Forelimb muscle (tissue), 1 donor: ENCODE results near the gene TNXB. TPM values are rescaled to one million over a fixed set of nuclear protein-coding genes. Genes with fewer than 3 reads are reported as not detected.
"Not testable (repeated sequence)": the region's sequence is repeated elsewhere in the genome, so short reads cannot be mapped to it uniquely, and the experiment has no call there.

Experiments used
- DNase-seq: peaks from one replicate; pipeline ENCODE4 v3.0.0-alpha.2; 2013; ENCODE audit warnings: low read depth
- polyA plus RNA-seq: library from polyadenylated mRNA; unstranded; fragments of 120-200 nt; gene quantifications from one replicate; pipeline ENCODE4 v1.2.1, GENCODE V29; 2013; ENCODE audit not compliant: insufficient read length

TNXB gene
- 108 TPM for polyA plus RNA-seq

GRCh38 chr6:32109114-32109764 lies at the start of gene TNXB:
Gene TNXB, minus strand, starts transcription at chr6:32109338. Its CDS starts 11,140 bp downstream, at chr6:32098198.
- no peak for DNase-seq

- DNase-seq: no peak
These were observed 48.9 kb upstream of the TNXB start for GRCh38 chr6:32158052-32158451.

- no peak for DNase-seq
These were observed 47.8 kb upstream of the TNXB start for GRCh38 chr6:32156891-32157290.

- DNase-seq: no peak
These were observed 45.5 kb upstream of the TNXB start for GRCh38 chr6:32154514-32155161.

- DNase-seq: peak; percentile 89
These were observed 44.7 kb upstream of the TNXB start, which contains the start of gene PPT2 for GRCh38 chr6:32153564-32154513. Gene PPT2, plus strand, starts transcription at chr6:32154141. Its CDS starts 454 bp downstream, at chr6:32154595.

GRCh38 chr6:32152769-32153563 lies 43.8 kb upstream of the TNXB start:
- no peak for DNase-seq

- no peak for DNase-seq
These were observed 43.0 kb upstream of the TNXB start, which contains the start of gene PRRT1 for GRCh38 chr6:32151863-32152768. Gene PRRT1, minus strand, starts transcription at chr6:32151939. Its CDS starts 112 bp downstream, at chr6:32151827.

- DNase-seq: no peak
These were observed 42.2 kb upstream of the TNXB start for GRCh38 chr6:32151181-32151862.

- DNase-seq: no peak
These were observed 41.1 kb upstream of the TNXB start for GRCh38 chr6:32149932-32150870.

GRCh38 chr6:32149092-32149755 lies 40.1 kb upstream of the TNXB start:
- no peak for DNase-seq

- no peak for DNase-seq
These were observed 39.4 kb upstream of the TNXB start for GRCh38 chr6:32148289-32149091.

GRCh38 chr6:32147401-32148132 lies 38.4 kb upstream of the TNXB start:
- DNase-seq: no peak

- DNase-seq: no peak
These were observed 37.5 kb upstream of the TNXB start for GRCh38 chr6:32146687-32147086.

- no peak for DNase-seq
These were observed 37.1 kb upstream of the TNXB start for GRCh38 chr6:32146287-32146686.

- DNase-seq: not testable (repeated sequence)
These were observed 35.1 kb upstream of the TNXB start for GRCh38 chr6:32144238-32144637.

- no peak for DNase-seq
These were observed 31.4 kb upstream of the TNXB start for GRCh38 chr6:32140420-32141046.
